HK-2 (cell line): Measurements from ENCODE around the gene CDH22.

Experiments used
- DNase-seq: peaks from one replicate; pipeline ENCODE4 v3.0.0-alpha.2; 2018; ENCODE audit not compliant: unreplicated experiment

The CDH22 gene

DNA sequence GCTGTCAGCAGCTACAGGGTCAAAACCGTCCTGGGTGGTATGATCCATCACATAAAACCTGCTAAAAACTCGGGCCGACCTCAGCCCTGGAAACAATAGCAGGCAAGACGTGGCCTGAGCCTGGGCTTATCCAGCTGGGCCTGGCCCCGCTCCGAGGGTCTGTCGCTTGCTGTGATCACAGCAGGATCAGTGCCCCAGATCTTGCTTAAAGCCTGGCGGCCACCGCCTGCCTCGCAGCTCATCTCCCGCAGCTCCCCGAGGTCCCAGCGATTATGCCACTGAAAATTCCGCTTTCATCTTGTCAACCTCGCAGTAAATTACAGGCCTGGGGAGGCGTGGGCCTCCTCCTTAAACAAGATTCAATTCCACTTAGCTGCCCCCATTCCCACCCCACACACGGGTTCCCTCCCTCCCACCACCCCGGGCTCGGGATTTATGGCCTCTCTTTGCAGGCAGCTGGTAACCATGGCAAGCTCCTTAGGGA, 40.1 kb downstream of the CDH22 start:
- DNase-seq, result no peak

DNA sequence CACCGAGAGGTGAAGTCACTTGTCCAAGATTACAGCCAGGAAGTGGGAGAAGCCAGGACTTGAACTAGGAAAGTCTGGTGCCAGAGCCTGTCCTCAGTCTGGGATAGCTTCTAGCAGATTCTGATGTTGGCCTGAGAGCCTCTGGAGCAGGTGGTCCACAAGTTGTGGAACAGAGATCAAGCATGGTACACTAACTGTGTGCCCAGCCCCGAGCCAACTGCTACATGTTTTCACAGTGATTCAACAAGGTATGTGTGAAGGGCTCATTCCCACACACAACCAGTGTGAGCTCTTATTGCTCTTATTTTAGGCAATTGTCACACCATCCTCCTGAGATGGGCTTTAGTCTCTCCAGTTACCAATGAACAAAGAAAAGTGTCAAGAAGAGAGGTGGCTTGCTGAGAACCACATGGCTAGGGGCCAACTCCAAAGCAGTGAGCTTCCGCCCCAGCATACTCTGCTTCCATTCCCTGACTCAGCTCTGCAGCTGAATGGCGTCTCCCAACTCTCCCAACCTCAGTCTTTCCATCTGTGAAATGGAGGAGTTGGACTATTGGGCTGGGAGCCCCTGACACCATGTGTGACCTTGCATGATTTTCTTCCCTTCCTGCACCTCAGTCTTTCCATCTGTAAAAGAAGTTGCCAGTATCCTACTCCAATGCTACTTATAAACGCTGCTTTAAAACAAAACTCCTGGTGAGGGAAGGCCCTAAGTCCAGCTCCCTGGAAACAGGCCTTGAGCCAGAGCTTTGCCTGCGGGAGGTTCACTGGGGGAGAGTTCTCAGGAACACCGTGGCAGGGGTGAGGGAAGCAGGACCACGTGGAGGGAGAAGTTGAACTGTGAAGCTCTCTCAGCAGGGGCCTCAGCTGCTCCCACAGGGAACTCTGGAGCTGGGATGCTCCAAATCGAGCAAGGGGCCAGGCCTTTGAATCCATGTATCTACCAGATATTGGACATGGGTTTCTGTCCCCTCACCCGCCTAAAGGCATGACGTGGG, 40.9 kb downstream of the CDH22 start:
- DNase-seq, result no peak

DNA sequence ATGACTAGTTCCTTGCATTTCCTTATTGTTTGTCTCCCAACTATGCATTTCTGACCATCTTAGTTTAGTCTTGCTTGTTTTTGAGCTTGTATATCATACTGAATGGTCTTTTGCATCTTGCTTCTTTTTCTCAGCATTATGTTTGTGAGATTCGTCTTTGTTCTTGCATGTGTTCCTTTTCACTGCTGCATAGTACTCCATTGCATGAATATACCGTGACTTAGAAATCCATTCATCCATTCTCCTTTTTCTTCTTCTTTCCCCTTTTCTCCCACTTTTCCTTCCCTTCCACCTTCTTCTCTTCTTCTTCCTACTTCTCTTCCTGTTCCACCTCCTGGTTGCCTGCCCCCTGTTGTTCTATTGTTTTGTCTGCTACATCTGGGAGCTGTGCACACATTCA, 42.8 kb downstream of the CDH22 start:
- DNase-seq, result no peak

DNA sequence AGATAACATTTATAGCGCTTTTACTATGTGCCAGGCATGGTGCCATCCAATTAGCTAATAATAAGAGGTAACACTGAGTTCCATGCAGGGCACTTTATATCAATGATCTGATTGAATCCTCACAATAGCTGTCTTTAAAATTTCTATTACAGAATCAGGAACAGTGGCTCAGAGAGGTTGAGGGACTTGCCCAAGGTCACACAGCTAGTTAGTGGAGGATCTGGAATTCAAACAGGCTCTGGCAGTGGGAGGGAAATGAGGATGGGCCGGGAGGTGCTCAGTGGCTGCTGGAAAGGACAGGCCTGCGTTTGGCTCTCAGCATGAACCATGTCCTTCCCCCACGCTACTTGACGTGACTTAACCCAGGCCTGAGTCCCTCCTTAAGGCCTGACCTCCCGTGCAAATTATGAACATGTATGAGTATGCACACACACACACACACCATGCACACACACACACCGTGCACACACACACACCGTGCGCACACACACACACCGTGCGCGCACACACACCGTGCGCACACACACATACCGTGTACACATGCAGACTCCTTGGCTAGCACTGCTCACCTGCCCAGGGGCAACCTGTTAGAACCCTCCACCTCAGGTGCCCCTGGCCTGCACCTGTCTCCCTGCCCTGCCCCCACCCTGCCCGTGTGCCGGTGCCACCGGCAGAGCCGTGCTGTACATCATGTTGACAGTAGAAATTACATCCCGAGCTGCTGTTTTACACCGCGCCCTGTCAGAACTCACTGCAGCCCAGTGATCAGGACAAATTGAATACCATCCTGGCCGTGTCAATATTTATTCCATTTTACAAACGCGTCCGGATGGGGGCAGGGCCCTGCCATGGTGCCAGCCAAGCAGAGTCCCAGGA, 43.7 kb downstream of the CDH22 start:
- no peak for DNase-seq

DNA sequence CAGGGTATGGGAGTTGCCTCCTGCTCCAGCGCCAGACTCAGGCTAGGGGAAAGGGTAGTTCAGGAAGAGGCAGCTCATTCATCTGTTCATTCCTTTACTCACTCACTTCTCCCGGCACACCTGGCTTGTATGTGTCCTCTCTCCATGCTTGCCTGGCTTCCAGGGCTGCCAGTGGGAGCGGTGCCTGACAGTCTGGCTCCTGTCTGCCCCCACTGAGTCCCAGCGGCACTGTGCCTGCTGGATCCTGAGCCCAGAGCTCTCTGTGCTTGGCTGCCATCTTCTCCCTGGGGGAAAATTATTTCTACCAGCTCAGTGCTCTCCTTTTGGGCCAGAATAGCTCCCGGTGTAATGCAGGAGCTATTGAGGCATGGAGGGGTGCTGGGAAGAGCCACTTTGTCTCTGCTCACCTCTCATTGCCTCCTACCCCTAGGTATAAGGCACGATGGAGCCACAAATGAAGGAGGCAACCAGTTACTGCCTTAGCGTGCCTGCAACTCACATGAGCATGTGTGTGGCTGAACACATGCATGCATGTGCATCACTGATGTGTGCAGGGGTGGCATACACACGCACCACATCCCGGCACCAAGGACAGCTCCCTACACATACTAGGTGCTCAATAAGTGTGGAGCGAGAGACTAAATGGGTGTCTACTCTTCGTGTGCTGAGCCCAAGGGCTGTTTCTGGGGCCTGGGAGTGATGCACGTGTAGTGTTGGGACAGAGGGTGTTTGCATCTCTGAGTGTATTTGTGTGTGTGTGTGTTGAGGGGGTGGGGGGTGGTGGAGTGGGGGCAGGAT, 46.6 kb downstream of the CDH22 start:
- DNase-seq, result no peak

DNA sequence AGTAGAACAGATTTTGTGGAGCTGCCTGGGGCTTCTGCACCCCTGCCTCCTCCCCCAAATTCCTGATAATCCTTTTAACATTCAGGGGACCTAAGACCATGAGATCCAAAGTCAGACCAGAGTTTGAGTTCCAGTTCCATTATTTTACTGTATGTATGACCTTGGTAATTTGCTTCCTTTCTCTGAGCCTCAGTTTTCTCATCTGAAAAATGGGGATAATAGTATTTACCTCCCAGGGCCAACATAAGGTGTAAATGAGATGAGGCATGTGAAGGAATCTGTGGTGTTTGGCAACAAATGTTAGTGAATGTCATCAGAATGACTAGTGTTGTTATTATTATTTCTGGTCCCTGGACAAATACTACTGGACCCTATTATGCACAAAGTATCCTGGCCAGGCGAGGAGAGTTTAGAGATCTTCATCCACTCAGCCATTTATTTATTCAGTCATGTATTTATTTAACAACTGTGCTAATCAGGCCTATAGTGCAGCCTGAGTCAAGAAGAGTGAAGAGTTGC, 47.3 kb downstream of the CDH22 start:
- no peak for DNase-seq

DNA sequence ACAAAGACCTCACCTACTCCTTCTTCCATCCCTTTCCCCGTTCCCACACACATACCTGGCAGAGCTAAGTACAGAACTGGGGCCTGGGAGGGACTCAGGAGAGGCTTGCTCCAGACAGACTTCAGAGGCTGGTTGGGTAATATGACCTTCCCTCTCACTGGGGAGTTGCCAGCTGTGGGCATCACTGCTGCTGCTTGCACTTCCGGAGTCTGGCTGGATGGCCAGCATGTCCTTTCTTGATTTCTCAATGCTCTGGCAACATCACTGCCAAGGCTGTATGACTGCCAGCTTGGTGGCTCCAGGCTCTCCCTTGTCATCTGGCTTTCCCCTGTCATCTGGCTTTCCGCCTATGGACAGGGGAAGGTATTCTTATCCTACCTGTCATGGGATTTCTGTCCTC, 47.8 kb downstream of the CDH22 start:
- no peak for DNase-seq

DNA sequence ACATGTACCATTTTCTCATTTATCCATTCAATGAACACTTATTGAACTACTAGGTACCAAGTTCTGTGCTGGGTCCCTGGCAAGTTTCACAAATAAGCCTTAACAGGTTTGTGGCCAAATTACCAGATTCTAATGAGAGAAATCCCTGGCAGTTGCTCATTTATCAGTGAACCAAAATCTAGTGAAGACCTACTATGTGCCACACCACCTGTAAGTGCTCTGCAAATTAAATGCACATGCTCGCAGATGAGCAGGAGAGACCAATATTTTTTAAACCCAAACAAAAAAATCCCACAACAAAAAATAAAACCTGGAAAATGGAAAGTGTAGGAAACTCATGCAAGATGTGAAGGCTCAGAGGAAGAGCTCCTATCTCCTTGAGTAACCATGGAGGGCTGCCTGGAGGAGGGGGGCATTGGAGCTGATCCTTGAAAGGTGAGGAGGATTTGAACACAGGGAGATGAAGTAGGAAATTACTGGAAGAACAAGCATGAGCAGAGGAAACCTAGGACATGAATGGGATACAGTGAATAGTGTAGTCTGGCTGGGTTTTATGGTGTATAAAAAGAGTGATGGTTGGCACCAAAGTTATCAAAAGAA, 48.9 kb downstream of the CDH22 start:
- DNase-seq, result no peak

DNA sequence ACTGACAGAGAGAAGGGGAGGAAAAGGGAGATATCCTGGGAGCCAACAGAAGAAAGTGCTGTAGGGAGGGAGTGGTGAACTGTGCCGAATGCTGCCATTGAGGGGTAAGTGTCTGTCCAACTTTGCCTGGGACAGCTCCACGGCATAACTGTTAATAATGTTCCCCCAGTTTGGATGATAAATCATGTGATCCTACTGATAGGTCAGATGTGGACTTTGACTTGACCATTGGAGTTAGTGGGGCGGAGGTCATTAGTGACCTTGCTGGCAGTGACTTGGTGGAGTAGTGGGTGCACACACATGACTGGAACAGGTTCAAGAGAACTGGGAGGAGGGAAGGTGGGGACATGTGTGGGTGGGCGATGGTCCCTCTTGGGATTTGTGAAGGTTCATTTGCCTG, 50.4 kb downstream of the CDH22 start:
- DNase-seq, result no peak

DNA sequence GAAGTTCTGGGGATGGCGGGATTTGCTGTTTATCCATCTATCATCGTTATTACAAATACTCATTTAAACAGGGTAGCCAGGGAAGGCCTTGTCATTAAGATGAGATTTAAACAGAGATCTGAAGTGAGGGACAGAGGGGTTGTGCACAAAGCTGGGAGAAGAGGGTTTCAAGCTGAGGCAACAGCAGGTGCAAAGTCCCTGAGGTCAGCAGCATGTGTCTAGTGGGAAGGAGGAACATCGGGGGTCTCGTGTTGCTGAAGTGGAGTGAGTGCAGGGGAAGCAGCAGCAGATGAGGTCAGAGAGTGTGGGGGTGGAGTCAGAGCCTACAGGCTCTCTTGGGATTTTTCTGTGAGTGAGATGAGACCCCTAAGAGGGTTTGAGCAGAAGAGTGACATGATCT, 52.0 kb downstream of the CDH22 start:
- DNase-seq, result no peak

DNA sequence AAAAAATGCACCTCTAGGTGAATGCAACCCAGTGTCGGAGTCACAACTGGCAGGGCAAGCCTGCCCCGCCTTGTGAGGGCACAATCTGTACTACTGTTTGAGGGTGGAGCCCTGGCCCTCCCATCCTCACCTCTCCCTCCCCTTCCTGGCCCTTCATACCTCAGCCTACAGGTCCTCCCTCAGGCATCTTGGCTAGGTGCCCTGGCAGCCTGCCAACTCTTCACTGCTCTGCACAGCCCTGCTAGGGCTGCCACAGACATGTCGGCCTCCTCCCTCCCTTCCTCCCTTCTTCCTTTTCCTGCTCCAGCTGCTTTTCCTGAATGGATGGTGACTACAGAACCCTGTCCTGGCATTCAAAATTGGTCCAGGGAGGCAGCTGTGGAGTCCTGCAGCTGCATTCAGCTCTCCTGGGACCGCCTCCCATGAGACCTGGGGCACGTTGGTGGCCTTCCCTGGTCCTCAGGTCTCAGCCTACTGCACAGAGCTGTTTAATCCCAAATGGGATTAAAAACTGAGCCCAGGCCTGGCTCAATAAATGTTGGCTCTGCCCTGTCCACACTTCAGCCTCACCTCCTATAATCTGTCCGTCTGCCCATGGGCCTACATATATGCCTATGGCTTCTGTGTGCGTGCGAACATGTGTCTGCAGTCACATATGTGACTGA, 52.7 kb downstream of the CDH22 start:
- peak; percentile 90 for DNase-seq

DNA sequence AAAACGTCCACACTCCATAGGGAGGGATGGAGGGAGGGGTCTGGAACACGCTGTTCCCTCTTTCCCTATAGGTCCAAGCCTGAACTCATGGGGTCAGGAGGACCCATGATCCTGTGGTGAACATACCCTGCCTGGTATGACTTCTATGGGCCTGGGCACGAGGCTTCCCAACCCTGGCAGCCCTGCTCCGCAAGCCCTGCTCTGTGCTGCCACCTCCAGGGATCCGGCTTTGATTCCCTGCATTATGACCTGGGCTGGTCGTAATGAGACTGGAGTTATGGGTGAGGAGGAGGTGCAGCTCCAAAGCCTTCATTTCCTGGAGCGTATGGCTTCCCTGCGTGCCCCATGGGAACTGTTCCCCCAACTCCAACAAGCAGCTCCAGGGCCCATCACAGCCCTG, 54.9 kb downstream of the CDH22 start:
- peak; percentile 13 for DNase-seq

DNA sequence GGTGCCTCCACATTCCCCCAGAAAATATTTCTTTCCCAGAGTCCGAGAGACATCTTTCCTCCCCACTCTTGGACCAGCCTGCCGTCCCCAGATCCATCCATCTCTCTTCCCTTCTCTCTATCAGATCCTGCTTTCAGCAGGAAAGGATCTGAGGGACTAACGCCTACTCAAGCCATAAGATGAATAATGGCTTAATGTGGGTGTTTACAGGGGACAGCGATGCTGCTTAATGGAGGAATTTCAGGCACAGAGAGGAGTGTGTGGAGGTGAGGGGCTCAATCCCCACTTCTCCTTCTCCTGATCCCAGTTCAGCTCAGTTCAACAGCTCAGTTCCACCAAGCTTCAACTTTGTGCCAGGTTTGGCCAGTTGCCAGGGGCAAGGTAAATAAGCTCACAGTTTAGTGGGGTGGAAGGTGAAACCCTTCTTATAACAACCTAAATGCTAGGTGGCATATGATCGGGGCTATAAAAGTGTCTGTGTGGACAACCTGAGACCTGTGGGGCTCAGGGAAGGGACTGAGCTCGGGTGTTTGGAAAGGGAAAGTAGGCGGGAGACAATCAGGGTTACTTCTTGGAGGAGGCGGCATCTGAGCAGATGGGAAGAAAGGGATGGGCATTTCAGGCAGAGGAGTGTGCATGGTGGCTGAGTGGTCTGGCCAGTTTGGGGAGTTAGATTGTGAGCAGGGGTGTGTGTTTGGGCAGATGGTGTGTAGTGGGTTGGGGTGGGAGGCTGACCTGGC, 55.8 kb downstream of the CDH22 start:
- DNase-seq, result no peak

DNA sequence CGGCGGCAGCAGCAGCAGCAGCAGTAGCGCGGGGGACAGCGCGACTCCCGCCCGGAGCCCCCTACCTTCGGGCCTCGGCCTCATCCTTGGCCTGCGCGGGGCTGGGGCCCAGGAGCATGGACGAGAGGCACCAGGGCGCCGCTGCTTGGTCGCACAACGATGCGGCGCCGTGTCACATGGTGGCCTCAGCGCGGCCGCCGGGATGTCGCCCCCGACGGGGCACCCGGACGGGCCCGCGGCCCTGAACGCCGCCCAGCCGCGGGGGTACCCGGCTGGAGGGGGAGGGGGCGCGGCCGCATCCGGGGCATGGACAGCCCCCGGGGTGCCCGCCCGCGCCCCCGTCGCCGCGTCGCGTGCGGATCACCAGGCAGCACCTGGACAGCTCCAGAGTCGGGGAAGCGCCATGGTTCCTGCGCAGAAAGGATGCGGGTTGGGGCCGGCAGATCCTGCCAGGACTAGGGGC, 57.1 kb downstream of the CDH22 start:
- DNase-seq, result no peak

DNA sequence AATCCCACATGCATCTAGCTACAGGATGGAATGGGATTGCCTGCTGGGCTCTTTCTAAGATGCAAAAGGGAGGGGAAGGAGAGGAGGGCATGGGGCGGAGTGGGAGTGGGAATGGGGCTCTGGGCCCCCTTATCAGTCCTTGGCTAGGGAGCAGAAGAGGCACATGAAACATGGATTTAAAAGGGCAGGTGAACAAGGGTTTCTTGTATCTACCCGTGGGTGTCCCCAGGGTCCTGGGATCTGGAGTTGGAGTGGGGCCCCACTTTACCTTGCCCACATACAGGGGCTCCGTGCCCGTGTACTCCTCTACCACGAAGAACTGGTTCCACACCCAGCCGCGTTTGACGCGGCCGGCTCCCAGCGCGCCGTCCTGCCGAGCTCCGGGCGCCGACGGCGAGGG, 57.5 kb downstream of the CDH22 start:
- DNase-seq, result no peak

DNA sequence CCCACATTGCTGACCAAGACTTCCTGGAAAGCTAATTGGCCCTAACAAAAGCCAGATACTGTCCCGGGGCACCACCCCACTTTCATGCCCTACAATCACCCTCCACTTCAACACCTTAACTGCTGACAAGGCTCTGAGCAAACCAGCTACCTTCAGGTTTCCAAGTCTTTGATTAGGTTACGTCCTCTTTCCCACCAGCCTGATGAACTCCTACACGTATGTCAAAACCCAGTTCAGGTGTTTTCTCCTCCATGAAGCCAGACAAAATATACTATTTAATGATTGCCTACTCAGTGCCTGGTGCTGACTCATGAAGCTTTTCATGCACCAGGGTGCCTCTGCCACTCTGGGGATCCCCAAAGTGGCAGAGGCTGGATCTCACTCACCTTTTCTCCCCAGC, 58.6 kb downstream of the CDH22 start:
- no peak for DNase-seq

DNA sequence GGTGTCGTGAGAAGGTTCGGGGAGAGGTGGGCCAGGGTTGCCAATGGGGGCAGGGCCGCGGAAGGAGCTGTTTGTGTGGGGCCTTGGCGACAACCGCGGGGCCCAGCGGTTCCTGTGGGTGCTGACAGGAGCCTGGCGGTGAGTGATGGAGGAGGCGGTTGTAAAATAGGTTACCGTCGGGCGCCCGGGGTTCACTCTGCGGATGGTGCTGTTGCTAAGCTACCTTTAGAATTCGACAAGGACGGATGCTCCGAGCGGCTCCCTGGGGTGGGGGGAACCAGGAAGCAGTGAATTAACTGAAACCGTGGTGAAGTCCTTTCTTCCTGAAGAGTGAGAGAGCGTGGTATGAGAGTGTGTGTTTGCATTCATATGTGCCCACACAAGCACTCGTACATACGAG, 61.7 kb downstream of the CDH22 start:
- no peak for DNase-seq

DNA sequence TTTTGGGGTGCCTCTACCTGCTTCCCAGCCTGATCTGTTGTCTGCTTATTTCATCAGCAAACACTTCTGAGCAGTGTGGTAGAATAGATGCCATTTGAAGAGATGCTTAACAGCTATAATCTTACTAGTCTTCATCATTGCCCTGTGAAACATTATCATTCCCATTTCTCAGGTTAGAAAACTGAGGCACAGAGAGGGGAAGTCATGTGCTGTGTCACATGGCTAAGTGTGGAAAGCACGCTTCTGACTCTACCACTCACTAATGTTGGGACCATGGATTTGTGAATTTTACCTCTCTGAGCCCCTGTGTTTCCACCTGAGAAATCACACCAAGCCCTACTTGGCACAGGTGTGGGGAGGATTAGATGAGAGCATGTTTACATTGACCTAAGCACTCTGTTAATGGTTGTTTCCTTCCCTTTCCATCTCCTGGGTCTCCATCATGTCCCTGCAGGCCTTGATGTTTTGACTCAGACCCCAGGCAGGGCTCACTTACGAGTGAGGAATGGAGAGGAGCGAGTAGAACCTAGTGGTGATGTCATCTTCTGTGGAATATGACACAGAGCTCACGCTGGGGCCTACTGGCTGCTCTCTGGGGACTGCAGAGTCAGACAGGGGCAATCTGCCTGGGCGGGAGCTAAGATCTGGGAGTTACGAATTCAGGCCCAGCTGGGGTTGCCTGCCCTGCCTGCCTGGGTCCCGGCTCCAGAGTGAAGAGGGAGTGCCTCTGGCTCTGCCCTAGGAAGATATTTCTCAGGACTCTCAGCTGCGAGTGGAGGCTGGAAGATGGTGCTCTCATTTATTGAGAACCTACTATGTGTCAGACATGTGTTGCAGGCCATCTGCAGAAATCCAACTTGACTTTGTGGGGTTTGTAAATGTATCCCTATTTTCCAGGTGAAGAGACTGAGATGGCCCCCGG, 64.3 kb downstream of the CDH22 start:
- no peak for DNase-seq

DNA sequence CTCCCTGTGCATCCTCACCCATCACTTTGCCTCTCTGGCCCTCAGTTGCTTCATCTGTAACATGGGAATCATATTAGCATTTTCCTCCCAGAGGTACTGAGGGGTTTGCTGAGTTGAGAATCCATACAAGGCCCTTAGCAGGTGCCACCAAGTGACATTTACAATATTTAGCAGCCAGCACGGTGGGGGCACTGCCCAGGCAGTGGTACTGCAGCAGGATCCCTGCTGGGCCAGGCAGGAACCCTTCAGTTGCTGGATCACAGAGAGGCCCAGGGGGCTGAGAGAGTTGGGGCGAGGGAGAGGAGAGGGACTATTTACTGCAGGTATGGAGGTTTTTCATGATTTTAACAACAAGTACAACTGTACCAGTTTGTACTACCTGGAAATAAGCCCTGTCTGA, 65.9 kb downstream of the CDH22 start:
- DNase-seq, result no peak
